NCI-H2196 treated with DMSO at 0.1 percent for 48 hours (cell line): Measurements from ENCODE around the gene PRDM16.

Experiments
- DNase-seq: peaks from one replicate; lab custom pipeline; 2025; ENCODE audit not compliant: unreplicated experiment; lab: John Stamatoyannopoulos, UW

Gene PRDM16

DNA sequence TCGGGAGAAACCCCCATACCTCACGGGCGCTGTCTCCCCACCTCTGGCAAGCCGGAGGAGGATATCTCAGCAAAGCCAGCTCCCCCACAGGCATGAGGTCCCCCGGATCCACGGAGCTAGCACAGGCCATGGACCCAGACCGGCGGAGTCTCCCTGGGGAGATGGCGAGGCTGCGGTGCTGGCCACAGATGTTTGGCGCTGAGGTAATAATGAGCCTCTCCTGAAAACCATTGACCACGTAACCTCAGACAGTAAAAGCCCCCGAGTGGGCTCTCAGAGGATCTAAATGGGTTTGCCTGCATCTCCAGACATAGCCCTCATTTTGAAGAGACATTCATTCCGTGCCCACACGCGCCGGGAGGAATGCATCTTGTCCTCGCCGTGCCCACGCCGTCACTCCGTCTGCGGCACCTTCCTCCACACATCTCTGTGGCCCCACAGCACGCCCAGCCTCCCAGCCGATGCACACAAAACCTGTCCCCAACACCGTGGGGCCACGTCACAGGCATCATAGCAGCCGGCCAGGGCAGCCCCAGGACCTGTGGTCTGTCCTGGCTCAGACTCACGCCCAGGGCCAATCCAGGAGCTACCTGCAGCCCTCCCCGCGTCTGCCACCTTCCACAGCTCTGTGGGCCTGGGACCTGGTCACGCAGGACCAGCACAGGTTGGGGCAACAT, 150.9 kb downstream of the PRDM16 start:
- no peak for DNase-seq

DNA sequence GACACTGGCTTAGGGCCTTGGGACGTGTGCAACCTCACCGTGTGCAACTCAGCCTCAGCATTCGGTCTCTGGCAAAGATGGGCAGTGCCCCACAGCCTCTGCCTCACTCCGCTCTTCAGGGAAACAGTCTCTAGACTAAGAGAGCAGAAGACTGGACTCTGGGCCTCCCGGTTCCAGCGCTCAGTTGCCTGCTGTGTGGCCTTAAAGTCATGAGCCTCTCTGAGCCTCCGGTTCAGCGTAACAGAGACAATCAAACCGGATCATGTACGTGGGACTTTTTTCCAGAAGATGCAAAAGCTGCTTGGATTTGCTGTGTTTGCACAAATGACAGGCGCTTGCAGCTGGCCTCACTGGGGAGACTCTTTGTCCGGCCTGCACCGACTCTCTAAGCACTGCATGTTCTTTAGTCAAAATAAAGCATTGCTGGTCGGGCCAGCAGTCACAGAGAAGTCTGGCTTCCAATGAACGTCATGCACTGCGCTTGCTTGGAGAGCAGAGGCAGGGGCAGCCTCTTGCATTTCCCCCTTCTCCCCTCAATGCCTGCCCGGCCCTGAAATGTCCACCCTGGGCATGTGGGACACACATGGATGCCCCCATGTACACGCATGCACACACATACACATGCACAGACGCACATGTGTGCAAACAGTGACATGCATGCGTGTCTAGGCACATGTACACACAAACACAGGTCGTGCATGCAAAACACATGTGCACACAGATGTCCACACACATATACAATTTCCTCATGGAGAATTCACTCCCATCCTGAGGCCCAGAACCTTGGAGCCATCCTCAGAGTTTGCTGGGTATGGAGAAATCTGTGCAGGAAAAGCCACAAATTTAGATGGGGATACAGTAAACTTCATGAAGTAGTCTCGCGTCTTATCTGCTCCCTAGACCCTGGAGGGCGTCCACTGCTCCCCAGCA, 152.4 kb downstream of the PRDM16 start:
- no peak for DNase-seq

DNA sequence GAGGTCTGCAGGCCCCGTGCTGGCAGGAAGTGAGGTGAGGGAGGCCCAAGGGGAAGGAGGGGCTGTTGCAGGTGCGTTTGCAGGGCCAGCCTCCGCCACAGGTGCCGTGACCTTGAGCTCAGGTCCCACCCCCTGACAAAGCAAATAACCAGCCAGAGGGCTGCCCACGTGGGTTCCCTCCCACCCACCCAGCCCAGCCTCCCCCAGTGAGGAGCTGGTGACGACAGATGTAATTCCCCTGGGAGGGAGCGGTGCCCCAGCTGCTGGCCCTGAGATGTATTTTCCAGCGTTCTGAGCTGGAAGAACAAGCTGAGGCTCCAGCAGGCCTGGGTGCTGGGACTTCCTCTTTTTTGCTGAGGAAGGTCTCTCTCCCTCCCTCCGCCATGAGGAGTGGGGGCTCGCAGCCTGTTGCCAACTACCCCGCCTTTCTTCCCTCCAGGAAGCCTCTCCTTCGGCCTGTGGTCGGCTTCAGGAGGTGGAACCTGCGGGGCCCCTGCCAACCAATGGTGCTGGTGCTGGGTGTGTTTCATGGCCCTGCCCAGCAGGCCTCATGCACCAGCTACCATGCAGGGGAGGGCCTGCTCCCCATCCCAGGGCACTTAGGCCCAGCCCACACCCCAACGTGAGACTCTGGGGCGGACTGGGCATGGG, 153.2 kb downstream of the PRDM16 start:
- peak; percentile 92 for DNase-seq

DNA sequence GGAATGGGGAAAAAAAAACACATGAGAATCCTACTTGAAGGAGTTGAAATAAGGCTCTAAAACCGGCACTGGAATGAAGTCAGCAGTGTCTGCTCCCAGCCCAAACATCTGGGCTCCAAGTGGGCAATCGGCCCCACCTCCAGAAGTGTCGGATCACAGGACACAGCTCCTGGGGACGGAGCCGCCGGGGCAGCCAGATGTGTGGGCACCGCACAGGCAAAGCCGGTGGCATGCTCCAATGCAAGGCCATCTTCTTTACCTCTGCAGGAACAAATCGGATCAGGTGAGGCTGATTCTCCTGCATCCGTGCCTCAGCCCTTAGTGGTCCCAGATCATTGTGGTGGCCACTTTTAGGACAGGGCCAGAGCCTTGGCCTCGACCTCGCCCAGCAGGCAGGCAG, 156.7 kb downstream of the PRDM16 start:
- no peak for DNase-seq

DNA sequence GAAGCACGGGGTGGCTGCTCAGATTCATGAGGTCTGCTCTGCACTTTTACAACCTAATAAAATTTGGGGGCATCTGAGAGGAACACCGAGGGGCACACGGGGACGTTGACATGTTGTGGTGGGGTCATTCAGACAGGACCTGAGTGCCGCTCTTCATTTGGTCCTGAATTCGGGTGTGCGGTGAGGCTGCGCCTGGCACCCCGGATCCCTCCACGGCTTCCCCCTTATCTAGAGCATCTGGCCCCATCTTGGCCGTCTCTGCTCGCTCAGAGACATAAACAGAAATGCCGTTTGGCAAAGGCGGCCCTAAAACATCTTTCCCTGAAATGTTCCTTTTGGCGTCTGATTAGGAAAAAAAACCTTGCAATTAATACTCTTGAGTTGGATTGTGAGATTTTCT, 157.2 kb downstream of the PRDM16 start:
- no peak for DNase-seq

DNA sequence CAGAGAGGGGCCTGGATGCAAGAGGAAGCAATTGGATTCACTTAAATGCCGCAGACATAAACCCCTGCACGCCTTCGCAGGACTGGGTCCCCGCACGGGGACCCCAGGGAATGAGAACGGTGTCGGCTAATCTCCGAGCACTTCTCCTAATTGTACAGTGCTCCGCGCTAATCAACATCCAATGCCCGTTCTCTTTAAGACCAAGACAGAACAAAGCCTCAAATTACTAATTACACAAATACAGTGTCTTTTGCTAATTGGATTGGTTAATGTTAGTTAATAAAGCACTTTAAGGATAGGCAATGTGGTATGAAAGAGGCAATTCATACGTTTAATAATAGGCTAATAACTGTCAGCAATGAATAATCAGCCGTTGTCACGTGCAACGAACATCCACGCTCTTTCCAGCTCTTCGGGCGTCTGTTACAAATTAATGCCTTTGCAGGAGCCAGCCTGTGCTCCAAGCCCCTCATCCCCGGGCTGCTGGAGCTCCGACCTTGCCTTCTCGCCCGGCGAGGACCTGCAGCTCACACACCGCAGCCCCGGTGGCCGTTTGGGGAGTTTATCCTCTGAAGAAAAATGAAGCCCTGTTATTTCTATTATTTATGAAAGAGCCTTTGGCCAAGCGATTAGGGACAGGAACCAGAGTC, 157.8 kb downstream of the PRDM16 start:
- DNase-seq = no peak

DNA sequence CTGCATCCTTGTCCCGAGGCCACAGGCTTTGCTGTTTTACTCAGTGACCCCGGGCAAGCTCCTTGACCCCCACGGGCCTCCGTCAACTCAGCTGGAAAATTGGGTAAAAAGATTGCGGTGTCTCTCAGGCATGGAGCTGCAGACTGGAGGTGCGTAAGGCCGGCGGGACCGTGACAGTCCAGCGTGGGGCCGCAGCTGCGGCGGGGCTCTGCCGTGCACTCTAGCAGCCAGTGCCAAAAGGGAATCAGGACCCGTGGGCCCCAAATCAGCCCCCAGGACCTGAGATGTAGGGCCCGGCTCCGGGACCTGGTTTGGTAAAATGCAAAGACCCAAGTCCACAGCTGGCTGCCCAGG, 158.3 kb downstream of the PRDM16 start:
- no peak for DNase-seq

DNA sequence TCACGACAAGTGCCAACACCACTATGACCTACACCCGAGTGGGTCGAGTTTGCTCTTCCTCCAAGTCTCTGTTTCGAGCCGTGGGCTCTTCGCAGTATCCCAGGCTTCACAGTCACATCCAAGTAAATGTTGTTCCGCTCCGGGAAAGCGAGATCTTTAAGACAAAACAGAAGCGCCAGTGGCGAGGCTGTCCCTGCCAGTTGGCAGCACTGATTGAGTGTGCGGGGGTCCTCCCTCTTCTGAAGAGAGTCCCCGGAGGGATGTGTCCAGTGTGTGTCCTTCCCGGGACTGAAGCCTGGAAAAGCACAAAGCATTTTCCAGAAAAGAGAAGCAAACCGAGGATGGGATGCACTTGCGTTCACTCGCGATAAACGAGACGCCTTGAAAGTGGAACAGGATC, 158.9 kb downstream of the PRDM16 start:
- DNase-seq = no peak

DNA sequence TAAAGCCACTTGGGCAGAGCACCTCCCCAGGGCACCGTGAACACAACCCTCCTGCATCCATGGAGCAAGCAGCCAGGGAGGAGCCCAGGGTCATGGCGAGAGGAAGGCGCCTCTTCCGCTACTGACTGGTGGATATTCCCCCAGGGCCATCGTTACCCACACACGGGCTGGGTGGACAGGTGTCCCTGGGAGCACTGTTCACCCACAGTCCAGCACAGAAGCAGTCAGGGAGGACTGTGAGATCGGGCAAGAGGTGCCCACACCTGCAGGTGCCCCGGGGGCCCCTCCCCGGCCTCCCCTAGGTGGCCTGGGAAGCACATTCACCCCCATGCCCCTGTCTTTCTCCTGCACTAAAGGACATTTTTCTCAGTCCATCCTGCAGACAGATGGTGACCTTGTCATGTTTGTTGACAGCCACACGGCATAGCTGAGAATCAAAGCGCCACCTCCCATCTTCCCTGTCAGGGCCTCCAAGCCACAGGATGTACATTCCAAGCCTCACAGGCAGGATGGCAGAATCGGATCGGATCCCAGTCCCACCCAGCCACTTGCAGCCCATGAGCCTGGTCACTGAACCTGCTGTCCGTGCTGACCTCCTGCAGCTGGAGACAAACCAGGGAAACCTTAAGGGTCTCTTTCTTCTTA, 160.2 kb downstream of the PRDM16 start:
- no peak for DNase-seq

DNA sequence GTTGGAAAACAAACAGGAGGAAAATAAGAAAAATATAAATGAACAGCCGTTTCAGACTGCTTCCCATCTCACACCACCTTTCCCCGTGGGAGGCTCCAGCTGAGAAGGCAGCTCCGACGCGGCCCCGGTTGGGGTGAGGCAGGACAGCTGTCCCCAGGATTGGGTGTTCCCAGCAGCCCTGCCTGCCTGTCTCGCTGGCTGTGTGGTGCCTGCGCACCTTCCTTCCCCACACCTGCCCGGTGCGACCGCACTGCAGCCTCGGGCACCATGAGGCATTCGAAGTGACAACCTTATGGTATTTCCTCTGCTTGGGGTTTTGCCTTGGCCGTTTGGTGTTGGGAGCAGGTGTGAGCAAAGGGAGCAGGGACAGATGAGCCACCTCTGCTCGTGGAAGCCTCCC, 161.6 kb downstream of the PRDM16 start:
- no peak for DNase-seq

DNA sequence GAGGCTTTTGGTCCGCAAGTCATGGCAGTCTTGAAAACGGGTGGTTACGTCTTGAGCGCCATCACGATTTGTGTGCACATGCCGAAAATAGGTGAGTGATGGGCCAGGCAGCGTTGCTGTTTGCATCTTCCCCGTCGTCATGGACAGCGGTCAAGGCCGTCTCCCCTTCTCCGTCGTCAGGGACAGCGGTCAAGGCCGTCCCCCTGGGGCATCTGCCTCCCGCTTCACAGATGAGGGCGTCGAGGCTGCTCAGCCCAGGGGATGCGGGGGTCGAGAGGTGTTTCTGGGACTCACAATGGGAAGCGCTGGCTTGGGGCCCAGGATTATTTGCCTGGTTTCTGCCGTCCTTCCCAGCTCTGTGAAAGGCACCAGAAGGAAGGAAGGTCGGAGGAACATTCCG, 162.2 kb downstream of the PRDM16 start:
- no peak for DNase-seq

DNA sequence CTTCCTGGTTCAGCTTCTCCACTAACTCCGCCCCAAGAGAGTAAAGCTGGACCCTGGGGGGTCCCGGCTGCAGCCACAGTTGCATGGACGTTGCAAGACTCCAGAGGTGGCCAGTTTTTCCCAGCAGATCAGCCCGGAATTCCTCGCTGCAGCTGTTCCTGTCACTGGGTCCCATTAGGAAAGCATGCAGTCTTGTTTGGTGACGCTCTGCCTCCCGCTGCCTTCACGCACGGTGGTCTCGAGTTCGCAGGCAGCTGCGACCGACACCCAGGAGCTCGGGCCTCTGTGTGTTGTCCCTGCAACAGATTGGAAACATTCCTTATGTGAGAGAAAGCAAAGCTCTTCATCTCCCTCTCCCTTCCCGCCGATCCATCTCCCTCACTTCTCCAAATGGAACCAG, 162.8 kb downstream of the PRDM16 start:
- DNase-seq = no peak

DNA sequence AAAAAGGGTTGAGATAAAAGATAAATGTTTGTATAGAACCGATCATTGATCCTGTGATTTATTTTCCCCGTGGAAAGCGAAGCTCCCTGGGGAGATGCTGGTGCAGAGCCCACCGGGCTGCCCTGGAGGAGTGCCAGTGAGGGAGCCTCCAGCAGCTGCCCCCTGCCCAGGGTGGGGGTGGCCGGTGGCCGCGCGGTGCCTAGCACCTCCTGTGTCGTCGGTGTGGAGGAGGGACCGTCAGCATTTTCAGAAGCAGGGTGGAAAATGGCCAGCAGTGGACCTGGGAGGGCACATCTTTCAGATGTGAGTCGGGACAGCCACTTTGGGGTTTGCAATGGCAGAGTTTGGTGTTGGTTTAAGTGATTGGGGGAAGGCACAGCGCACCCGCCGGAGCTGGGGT, 164.0 kb downstream of the PRDM16 start:
- no peak for DNase-seq

DNA sequence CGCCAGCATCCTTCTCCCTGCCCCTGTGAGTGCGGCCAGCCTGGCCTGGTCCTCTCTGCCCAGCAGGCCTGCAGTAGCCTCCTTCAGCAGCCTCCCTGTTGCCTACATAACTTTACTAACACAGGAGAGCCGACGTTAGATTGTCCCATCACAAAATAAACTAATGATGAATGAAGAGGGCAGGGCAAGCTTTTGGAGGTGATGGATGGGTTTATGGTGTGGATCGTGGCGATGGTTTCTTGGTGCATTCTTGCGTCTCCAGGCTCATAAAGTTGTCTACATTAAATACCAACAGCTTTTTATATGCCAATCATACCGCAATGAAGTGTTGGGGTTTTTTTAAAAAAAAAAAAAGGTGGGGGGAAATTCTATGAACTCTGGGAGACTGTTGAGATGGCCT, 164.5 kb downstream of the PRDM16 start:
- DNase-seq = no peak

DNA sequence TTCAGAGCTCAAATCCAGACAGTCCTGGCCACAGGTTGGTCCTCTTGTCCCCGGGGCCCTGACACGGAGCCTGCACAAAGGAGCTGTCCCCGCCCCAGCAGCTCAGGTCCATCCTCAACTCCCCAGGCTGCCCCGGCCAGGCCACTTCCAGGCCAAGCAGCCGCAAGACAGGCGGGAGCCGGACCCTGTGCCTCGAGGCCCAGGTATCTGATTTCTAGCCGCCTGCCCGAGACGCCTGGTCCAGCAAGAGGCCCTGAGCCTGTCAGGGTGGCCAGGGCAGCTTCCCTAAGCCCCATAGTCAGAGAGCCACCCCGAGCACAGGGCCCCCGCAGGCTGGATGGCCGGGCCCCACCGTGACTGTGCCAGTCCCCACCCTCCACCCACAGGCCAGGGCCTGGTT, 165.3 kb downstream of the PRDM16 start:
- DNase-seq = no peak

DNA sequence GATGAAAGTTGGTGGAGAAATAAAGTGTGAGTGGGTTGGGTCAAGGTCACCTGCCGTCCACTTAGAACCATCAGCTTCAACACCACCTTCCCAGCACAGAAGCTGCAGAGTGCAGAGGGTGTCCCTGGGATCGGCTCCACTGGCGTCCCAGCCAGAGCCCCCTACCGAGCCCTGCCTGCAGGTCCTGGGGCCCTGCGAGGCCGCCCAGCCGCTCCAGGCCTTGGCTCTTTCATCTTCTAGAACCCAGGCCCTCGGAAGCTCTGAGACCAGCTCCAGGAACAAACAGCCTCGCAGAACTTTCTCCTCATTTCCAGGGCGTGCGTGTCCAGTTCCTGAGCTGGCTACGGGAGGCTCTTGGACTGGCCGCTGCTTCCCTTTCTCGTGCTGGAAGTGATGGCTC, 166.0 kb downstream of the PRDM16 start:
- DNase-seq = no peak

DNA sequence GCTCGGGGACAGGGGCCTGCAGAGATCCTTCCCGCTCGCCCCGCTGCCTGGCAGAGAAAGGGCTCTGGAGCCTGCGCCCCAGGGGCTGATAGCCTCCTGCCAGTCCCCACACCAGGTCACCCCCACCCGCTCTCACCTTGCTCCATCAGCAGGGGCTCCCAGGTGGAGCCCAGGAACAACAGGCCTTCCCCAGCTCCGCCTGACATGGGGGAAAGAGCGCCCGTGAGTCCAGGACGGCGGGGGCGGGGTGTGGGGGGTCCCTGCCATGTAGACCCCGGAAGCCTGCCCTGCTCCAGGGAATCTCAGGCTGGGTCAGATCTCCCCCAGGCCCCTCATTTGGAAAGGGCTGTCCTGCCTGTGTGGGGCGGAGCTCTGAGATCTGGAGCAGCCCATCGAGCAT, 166.5 kb downstream of the PRDM16 start:
- no peak for DNase-seq

DNA sequence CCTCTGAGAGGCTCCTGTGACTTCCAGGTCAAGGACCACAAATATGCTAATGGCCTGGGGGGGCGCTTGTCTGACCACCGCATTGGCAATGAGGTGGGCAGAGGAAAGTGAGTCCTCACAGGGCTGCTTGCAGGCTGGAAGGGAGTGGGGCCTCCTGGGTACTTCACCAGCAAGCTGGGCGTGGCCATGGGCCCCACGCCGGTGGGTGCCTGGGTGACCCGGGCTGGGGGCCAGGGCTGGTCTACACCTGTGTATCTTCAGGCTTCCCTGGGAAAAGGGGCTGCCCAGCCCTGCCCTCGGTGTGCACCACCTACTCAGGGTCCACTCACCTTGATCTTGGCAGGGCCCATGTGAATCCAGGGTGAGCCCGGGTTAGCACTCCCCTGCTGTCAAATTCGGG, 167.4 kb downstream of the PRDM16 start:
- DNase-seq = no peak

DNA sequence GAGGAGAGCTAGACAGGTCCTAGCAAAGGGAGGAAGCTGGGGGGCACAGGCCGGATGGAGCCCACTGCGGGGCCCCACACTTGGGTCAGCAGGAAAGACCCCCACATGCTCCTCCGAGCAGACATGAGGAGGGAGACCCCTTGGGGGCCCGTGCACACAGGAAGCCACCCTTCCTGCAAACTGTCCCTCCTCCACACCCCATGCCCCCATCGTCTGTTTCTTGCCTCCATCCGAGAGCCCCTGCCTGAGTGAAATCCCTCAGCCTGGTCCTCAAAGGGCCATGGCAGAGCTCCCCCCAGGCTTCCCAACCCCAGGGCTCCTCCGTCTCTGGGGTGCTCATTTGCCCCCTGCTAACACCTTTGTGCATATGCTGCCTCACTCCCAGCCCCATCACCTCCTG, 168.0 kb downstream of the PRDM16 start:
- no peak for DNase-seq

DNA sequence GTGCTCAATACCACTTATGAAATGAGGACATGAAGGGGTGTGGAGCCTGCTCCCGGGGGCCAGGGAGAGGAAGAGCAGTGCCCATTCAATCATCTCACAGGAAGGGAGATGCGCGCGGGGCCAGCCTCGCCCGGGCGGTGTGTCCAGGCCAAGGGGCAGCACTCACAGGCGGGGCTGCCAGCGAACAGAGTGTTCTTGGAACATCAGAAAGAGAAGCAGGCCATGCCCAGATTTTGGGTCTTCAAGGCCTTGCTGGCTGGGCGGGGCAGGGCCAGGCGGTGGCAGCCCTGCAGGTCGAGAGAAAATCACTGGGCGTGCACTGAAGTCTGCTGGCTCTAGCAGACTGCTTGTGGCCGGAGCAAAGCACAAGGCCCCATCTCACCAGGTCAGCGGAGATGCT, 168.6 kb downstream of the PRDM16 start:
- DNase-seq = no peak
